ENCODE measurements around the gene MCFD2. TPM values are rescaled to one million over a fixed set of nuclear protein-coding genes. Genes with fewer than 3 reads are reported as not detected.
"Not testable (repeated sequence)": the region's sequence is repeated elsewhere in the genome, so short reads cannot be mapped to it uniquely, and the experiment has no call there.

The MCFD2 gene
- total RNA-seq, 1 donor from 2014 or later: 48.9 TPM

GRCh38 chr2:46904908-46905678 lies 10.5 kb downstream of the MCFD2 start:
- intact Hi-C loops (cut with micrococcal nuclease): not testable (repeated sequence)

GRCh38 chr2:46902980-46903379 lies 12.6 kb downstream of the MCFD2 start:
- intact Hi-C loops (cut with micrococcal nuclease): not testable (repeated sequence)

GRCh38 chr2:46902465-46902864 lies 13.1 kb downstream of the MCFD2 start:
- intact Hi-C loops (cut with micrococcal nuclease): no loop called here

- intact Hi-C loops (cut with micrococcal nuclease): no loop called here
These were observed 14.0 kb downstream of the MCFD2 start for GRCh38 chr2:46901611-46902010.

GRCh38 chr2:46900381-46900780 lies 15.2 kb downstream of the MCFD2 start:
- intact Hi-C loops (cut with micrococcal nuclease): no loop called here

- intact Hi-C loops (cut with micrococcal nuclease): no loop called here
These were observed 16.6 kb downstream of the MCFD2 start for GRCh38 chr2:46899053-46899452.

- intact Hi-C loops (cut with micrococcal nuclease): no loop called here
These were observed 17.6 kb downstream of the MCFD2 start for GRCh38 chr2:46898024-46898423.

GRCh38 chr2:46893269-46893939 lies 22.2 kb downstream of the MCFD2 start:
- intact Hi-C loops (cut with micrococcal nuclease): no loop called here

- intact Hi-C loops (cut with micrococcal nuclease): no loop called here
These were observed 23.6 kb downstream of the MCFD2 start for GRCh38 chr2:46891956-46892553.

GRCh38 chr2:46888421-46888952 lies 27.1 kb downstream of the MCFD2 start:
- intact Hi-C loops (cut with micrococcal nuclease): no loop called here

- intact Hi-C loops (cut with micrococcal nuclease): no loop called here
These were observed 28.3 kb downstream of the MCFD2 start for GRCh38 chr2:46887028-46887885.

- intact Hi-C loops (cut with micrococcal nuclease): no loop called here
These were observed 29.2 kb downstream of the MCFD2 start for GRCh38 chr2:46886268-46887027.

- intact Hi-C loops (cut with micrococcal nuclease): no loop called here
These were observed 30.2 kb downstream of the MCFD2 start for GRCh38 chr2:46885376-46885775.

GRCh38 chr2:46879511-46879910 lies 36.1 kb downstream of the MCFD2 start:
- intact Hi-C loops (cut with micrococcal nuclease): no loop called here

- intact Hi-C loops (cut with micrococcal nuclease): no loop called here
These were observed 36.7 kb downstream of the MCFD2 start for GRCh38 chr2:46878886-46879285.

GRCh38 chr2:46878240-46878877 lies 37.2 kb downstream of the MCFD2 start:
- intact Hi-C loops (cut with micrococcal nuclease): no loop called here

- intact Hi-C loops (cut with micrococcal nuclease): no loop called here
These were observed 37.9 kb downstream of the MCFD2 start for GRCh38 chr2:46877619-46878113.

GRCh38 chr2:46876741-46877384 lies 38.7 kb downstream of the MCFD2 start:
- intact Hi-C loops (cut with micrococcal nuclease): loop anchor here (1.0 kb wide), 1 partner anchor 220 kb away; no protein-coding TSS in a partner anchor
